SU-DHL-6 (cell line): ENCODE measurements around the gene HEMK1.

Experiments
- H2AFZ ChIP-seq: fragments of 200-600 bp; sonication (generic); 2 replicates; pipeline ENCODE4 v1.6.1; 2014; ENCODE audit warnings: low read depth, mild to moderate bottlenecking, moderate library complexity, mixed read lengths, antibody characterized with exemption, low read length; ENCODE audit not compliant: severe bottlenecking
- H3F3A ChIP-seq: fragments of 200-600 bp; shearing (Covaris generic); 2 replicates; pipeline ENCODE4 v1.6.0; 2016; ENCODE audit warnings: antibody characterized with exemption, mild to moderate bottlenecking; ENCODE audit not compliant: insufficient read depth
- H3K27ac ChIP-seq: fragments of 200-600 bp; sonication (generic); 2 replicates; pipeline ENCODE4 v1.5.1; 2016; ENCODE audit warnings: low read depth, mild to moderate bottlenecking, low read length, moderate library complexity, mixed read lengths
- H3K27me3 ChIP-seq: fragments of 200-600 bp; sonication (generic), shearing (Covaris generic); 2 replicates; pipeline ENCODE4 v1.6.0; 2014; ENCODE audit warnings: mild to moderate bottlenecking, low read length
- H3K36me3 ChIP-seq: fragments of 200-600 bp; sonication (generic); 2 replicates; pipeline ENCODE4 v1.6.1; 2014; ENCODE audit warnings: mild to moderate bottlenecking, low read length, mixed read lengths
- H3K4me2 ChIP-seq: fragments of 300-600, 200-600 bp; shearing (Covaris generic), sonication (generic); 2 replicates; pipeline ENCODE4 v1.6.0; 2014; ENCODE audit warnings: low read length, low read depth, mild to moderate bottlenecking; ENCODE audit not compliant: poor library complexity, severe bottlenecking
- H3K4me3 ChIP-seq: fragments of 200-600 bp; sonication (generic); 2 replicates; pipeline ENCODE4 v1.5.1; 2014; ENCODE audit warnings: antibody characterized with exemption, low read length, mild to moderate bottlenecking, mixed read lengths; ENCODE audit not compliant: insufficient read depth, poor library complexity, severe bottlenecking
- H3K79me2 ChIP-seq: fragments of 200-600 bp; sonication (generic); 2 replicates; pipeline ENCODE4 v1.6.1; 2014; ENCODE audit warnings: mild to moderate bottlenecking, low read length, moderate library complexity; ENCODE audit not compliant: insufficient read depth
- H3K9ac ChIP-seq: fragments of 200-600 bp; sonication (generic); 2 replicates; pipeline ENCODE4 v1.7.0; 2014; ENCODE audit warnings: mild to moderate bottlenecking, low read length
- H3K9me2 ChIP-seq: fragments of 200-600 bp; sonication (generic); replicated peaks from 2 replicates; pipeline ENCODE4 v1.6.1; 2014; ENCODE audit warnings: low read length; ENCODE audit not compliant: insufficient read depth
- H3K9me3 ChIP-seq: fragments of 200-600 bp; sonication (generic); 2 replicates; pipeline ENCODE4 v1.6.1; 2014; ENCODE audit warnings: low read length, mixed read lengths; ENCODE audit not compliant: insufficient read depth
- H4K20me1 ChIP-seq: fragments of 200-600 bp; sonication (generic); 2 replicates; pipeline ENCODE4 v1.6.1; 2014; ENCODE audit warnings: low read depth, mild to moderate bottlenecking, antibody characterized with exemption, low read length, moderate library complexity, mixed read lengths
- EZH2phosphoT487 ChIP-seq: fragments of 200-600 bp; sonication (generic), shearing (Covaris generic); conservative IDR thresholded peaks from 2 replicates; pipeline ENCODE4 v1.6.1; 2018; ENCODE audit warnings: mild to moderate bottlenecking, antibody characterized with exemption, low read length, moderate library complexity, mixed read lengths
- TF ChIP-seq, protein P1 (sequence below): fragments of 200-600 bp; sonication (generic); IDR thresholded peaks from one replicate; pipeline ENCODE4 v1.5.1; 2017; ENCODE audit warnings: antibody characterized with exemption, mild to moderate bottlenecking, low read length, moderate library complexity; ENCODE audit not compliant: insufficient read depth, poor library complexity, severe bottlenecking

HEMK1 gene

DNA sequence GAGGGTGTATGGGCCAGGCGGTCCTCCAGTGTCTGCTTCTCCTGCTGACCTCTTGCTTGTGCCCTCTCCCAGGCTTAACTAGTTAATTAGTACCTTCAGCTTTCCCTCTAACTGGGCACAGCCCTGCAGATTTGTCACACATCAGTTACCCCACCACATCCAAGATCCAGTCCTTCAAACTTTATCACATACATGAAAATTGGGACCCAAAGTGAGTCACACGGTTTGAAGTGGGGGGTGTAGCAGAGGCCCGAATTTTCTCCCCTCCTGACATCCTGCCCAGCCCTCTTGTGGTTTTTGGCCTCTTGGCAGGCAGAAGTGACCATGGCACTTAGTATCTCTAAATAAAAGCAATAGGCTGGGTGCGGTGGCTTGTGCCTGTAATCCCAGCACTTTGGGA is 51.5 kb downstream of the HEMK1 start:
- H3K79me2 ChIP-seq = no peaks in the 10 kb centered on the region
- H3K9me2 ChIP-seq = no peaks in the 10 kb centered on the region
- H2AFZ ChIP-seq = no peak overlapping the region
- no peaks in the 10 kb centered on the region for H3F3A ChIP-seq
- no peak overlapping the region for H3K27ac ChIP-seq
- no peak overlapping the region for H3K4me2 ChIP-seq
- no peaks in the 10 kb centered on the region for H3K36me3 ChIP-seq
- H4K20me1 ChIP-seq = no peaks in the 10 kb centered on the region
- H3K4me3 ChIP-seq = no peak overlapping the region
- TF ChIP-seq, protein P1, sequence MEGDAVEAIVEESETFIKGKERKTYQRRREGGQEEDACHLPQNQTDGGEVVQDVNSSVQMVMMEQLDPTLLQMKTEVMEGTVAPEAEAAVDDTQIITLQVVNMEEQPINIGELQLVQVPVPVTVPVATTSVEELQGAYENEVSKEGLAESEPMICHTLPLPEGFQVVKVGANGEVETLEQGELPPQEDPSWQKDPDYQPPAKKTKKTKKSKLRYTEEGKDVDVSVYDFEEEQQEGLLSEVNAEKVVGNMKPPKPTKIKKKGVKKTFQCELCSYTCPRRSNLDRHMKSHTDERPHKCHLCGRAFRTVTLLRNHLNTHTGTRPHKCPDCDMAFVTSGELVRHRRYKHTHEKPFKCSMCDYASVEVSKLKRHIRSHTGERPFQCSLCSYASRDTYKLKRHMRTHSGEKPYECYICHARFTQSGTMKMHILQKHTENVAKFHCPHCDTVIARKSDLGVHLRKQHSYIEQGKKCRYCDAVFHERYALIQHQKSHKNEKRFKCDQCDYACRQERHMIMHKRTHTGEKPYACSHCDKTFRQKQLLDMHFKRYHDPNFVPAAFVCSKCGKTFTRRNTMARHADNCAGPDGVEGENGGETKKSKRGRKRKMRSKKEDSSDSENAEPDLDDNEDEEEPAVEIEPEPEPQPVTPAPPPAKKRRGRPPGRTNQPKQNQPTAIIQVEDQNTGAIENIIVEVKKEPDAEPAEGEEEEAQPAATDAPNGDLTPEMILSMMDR = no peak
- TF ChIP-seq EZH2phosphoT487 = no peak
- no peaks in the 10 kb centered on the region for H3K9me3 ChIP-seq
- H3K9ac ChIP-seq = no peak overlapping the region
- no peaks in the 10 kb centered on the region for H3K27me3 ChIP-seq

GRCh38 chr3:50622881-50623280 is 53.6 kb downstream of the HEMK1 start:
- Histone ChIP-seq H4K20me1 (no peaks in the 10 kb centered on the region), H3K4me3 (no peak overlapping the region), H3K79me2 (no peaks in the 10 kb centered on the region), H3K27me3 (no peaks in the 10 kb centered on the region), H3K9me2 (no peaks in the 10 kb centered on the region), H3K36me3 (no peaks in the 10 kb centered on the region), H3K9ac (no peak overlapping the region), H2AFZ (no peak overlapping the region), H3K9me3 (no peaks in the 10 kb centered on the region), H3F3A (no peaks in the 10 kb centered on the region), H3K27ac (no peak overlapping the region), H3K4me2 (no peak overlapping the region)
- TF ChIP-seq, protein P1 = no peak
- no peak for TF ChIP-seq EZH2phosphoT487

- no peak overlapping the region for H3K9ac ChIP-seq
- no peaks in the 10 kb centered on the region for H3K27me3 ChIP-seq
- no peak overlapping the region for H2AFZ ChIP-seq
- no peaks in the 10 kb centered on the region for H3F3A ChIP-seq
- TF ChIP-seq, protein P1 = no peak
- no peak for TF ChIP-seq EZH2phosphoT487
- no peak overlapping the region for H3K4me2 ChIP-seq
- H3K27ac ChIP-seq = no peak overlapping the region
- H3K79me2 ChIP-seq = no peaks in the 10 kb centered on the region
- no peaks in the 10 kb centered on the region for H3K9me2 ChIP-seq
- H3K36me3 ChIP-seq = no peaks in the 10 kb centered on the region
- H3K9me3 ChIP-seq = no peaks in the 10 kb centered on the region
- H3K4me3 ChIP-seq = no peak overlapping the region
- H4K20me1 ChIP-seq = no peaks in the 10 kb centered on the region
Observed at GRCh38 chr3:50623840-50624474, 54.6 kb downstream of the HEMK1 start.

- no peak overlapping the region for H2AFZ ChIP-seq
- no peak overlapping the region for H3K27ac ChIP-seq
- no peak overlapping the region for H3K4me2 ChIP-seq
- no peaks in the 10 kb centered on the region for H3K9me2 ChIP-seq
- H3K9me3 ChIP-seq = no peaks in the 10 kb centered on the region
- no peaks in the 10 kb centered on the region for H4K20me1 ChIP-seq
- H3K36me3 ChIP-seq = no peaks in the 10 kb centered on the region
- H3K9ac ChIP-seq = no peak overlapping the region
- no peaks in the 10 kb centered on the region for H3K27me3 ChIP-seq
- TF ChIP-seq, protein P1 = no peak
- no peaks in the 10 kb centered on the region for H3F3A ChIP-seq
- H3K4me3 ChIP-seq = no peak overlapping the region
- H3K79me2 ChIP-seq = no peaks in the 10 kb centered on the region
Observed at GRCh38 chr3:50624634-50625033, 55.3 kb downstream of the HEMK1 start.
